ENCODE measurements around the gene PUSL1. TPM values are rescaled to one million over a fixed set of nuclear protein-coding genes. Genes with fewer than 3 reads are reported as not detected.

Gene PUSL1
- total and polyA plus RNA-seq, 2 of the 4 experiments (the other 2 are of a cell fraction): 10.9 to 33.0 TPM

DNA sequence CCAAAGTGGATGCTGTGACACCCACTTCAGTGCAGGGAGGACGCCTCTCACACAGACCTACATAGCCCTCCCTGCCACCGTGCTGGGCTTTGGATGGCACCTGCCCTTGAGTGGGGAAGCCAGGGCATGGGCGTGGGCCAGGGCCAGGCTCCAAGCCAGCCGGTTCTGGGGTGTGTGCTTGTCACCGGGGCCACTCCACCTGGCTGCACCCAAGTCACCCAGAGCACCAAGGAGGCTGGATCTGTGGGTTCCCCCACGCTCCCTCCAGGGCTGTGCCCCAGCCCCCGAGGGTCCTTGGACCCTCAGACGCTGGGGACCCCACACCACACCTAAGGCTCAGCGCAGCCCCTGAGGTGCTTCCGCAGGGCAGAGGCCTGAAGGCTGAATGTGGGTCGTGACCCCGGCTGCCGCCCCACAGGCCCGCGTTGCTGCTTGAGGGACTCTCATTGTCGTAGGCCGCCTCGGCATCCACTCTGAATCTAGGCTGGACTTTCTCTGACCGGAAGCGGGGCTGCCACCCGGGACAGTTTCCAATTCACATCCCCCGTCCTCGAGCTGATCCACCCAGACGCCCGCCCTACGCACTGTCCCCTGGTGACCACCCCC is 48.5 kb downstream of the PUSL1 start:
- H3K4me1 ChIP-seq (ENCODE audit: control insufficient read depth, insufficient read depth, low read length): peaks cover 45% of the 10 kb centered on the region

More for the DNA sequence above, 48.5 kb downstream of the PUSL1 start:
- Histone ChIP-seq H3K56ac (ENCODE audit: extremely low read depth, insufficient read depth, low read length) (peak overlapping the region; percentile 38), H3K27ac (ENCODE audit: insufficient read depth, low read length) (peak overlapping the region; percentile 96), H3K9me3 (ENCODE audit: control insufficient read depth, insufficient read depth, low read length) (no peaks in the 10 kb centered on the region), H4K5ac (ENCODE audit: low read depth, low read length) (peak overlapping the region; percentile 38; the same call in 1 of the 2 replicates), H3K79me1 (ENCODE audit: low read depth in 1 of 2, low read length in 2 of 2) (peaks cover 9 to 32% of the 10 kb centered on the region in 2 experiments; a peak in 3 of 4 replicates), H2AK5ac (ENCODE audit: low read depth, low read length) (peak overlapping the region; percentile 93), H2AFZ (replicated peaks; ENCODE audit: low read length, poor library complexity) (peak overlapping the region; percentile 58), H2BK5ac (ENCODE audit: low read depth, low read length, poor library complexity, severe bottlenecking) (peak overlapping the region; percentile 96), H4K91ac (ENCODE audit: insufficient read depth, low read depth, low read length) (peak overlapping the region; percentile 75), H3K23ac (ENCODE audit: low read depth, low read length) (peak overlapping the region; percentile 98; the same call in 1 of the 2 replicates), H3K4me3 (ENCODE audit: insufficient read depth, low read depth, low read length) (peak overlapping the region; percentile 74), H3K18ac (ENCODE audit: low read depth, low read length) (no peak overlapping the region; the same call in 1 of the 2 replicates), H3K36me3 (ENCODE audit: control insufficient read depth, insufficient read depth, low read length) (peaks cover 34% of the 10 kb centered on the region), H4K20me1 (ENCODE audit: insufficient read depth, low read length) (peaks cover 49% of the 10 kb centered on the region), H2AK9ac (replicated peaks; ENCODE audit: low read depth, low read length, poor library complexity) (peak overlapping the region; percentile 100), H3K4me2 (ENCODE audit: low read depth, low read length) (peak overlapping the region; percentile 93), H3K14ac (replicated peaks; ENCODE audit: low read depth, low read length) (peak overlapping the region; percentile 96), H3K9ac (ENCODE audit: low read depth, low read length) (peak overlapping the region; percentile 92), H2BK120ac (ENCODE audit: low read depth, low read length) (0 out of 2 replicates have a peak overlapping the region, but pooled peaks have one; percentile 32), H3K9me1 (ENCODE audit: insufficient read depth, low read length) (peaks cover 9% of the 10 kb centered on the region), H4K8ac (ENCODE audit: low read depth in 2 of 2, low read length in 2 of 2) (peak overlapping the region; percentile 18 to 64; a peak in 2 of 4 replicates), H2BK15ac (ENCODE audit: low read depth, low read length) (no peak overlapping the region), H2BK20ac (ENCODE audit: low read depth, low read length) (no peak overlapping the region), H3K4ac (ENCODE audit: low read depth, low read length) (peak overlapping the region; percentile 99), H3K27me3 (ENCODE audit: control insufficient read depth, insufficient read depth, low read length) (no peaks in the 10 kb centered on the region)
- 17% methylated on average over 16 of the region's 26 CpGs; no CpG with 5 or more reads in 1 of the 2 experiments for WGBS, 2 experiments (ENCODE audit: extremely low coverage in 2 of 2, insufficient read length in 1 of 2)
- ChIA-PET POLR2A (ENCODE audit: unreplicated experiment) (no interaction called here), CTCF (no interaction called here)
- DNase-seq (no peak), ATAC-seq (ENCODE audit: low read depth) (no peak)
- dilution Hi-C loops (cut with HindIII; ENCODE audit: low sequenced_read_pairs, unreplicated experiment): no loop called here
- in situ Hi-C loops (cut with MboI; ENCODE audit: low sequenced_read_pairs): no loop called here
- intact Hi-C loops (cut with micrococcal nuclease): loop anchor here (5.0 kb wide), 1 partner anchor 50 kb away; the partner anchor contains the start of genes ACAP3 and PUSL1
- TF ChIP-seq, protein P1, sequence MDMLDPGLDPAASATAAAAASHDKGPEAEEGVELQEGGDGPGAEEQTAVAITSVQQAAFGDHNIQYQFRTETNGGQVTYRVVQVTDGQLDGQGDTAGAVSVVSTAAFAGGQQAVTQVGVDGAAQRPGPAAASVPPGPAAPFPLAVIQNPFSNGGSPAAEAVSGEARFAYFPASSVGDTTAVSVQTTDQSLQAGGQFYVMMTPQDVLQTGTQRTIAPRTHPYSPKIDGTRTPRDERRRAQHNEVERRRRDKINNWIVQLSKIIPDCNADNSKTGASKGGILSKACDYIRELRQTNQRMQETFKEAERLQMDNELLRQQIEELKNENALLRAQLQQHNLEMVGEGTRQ (IDR thresholded peaks at IDR 0.05; ENCODE audit: low read depth, low read length): no peak
- TF ChIP-seq MXI1 (IDR thresholded peaks at IDR 0.05; ENCODE audit: borderline replicate concordance, low read depth, low read length): no peak
- no peak for TF ChIP-seq POLR2A (IDR thresholded peaks at IDR 0.05; ENCODE audit: low read depth, low read length)
- TF ChIP-seq CHD1 (IDR thresholded peaks at IDR 0.05; ENCODE audit: low read depth, low read length): no peak
- TF ChIP-seq MAZ (IDR thresholded peaks at IDR 0.05; ENCODE audit: borderline replicate concordance, low read depth, low read length): no peak
- TF ChIP-seq FOS (IDR thresholded peaks at IDR 0.05; ENCODE audit: low read depth, low read length): no peak
- no peak for TF ChIP-seq MAFK (IDR thresholded peaks at IDR 0.05; ENCODE audit: low read depth, low read length)
- no peak for TF ChIP-seq ELK1 (IDR thresholded peaks at IDR 0.05; ENCODE audit: borderline replicate concordance, low read depth, low read length)
- no TSS peak for BruUV-seq (replicated peaks)
